ENCODE data around the gene PEAK1. TPM values are rescaled to one million over a fixed set of nuclear protein-coding genes. Genes with fewer than 3 reads are reported as not detected.
A peak's percentile ranks its signal among the peaks of the same experiment; 100 is the strongest.

The PEAK1 gene
- 10 to 100 TPM; 33.2 to 33.5 TPM for total RNA-seq

- peaks cover 43% of the 10 kb centered on the region for H3K4me1 Mint-ChIP-seq
- DNase-seq: peak; percentile 99
- peak within 1 kb of the TSS; percentile 96 for H3K4me3 Mint-ChIP-seq
- H3K27me3 Mint-ChIP-seq: no peaks in the 10 kb centered on the region
- no peaks in the 10 kb centered on the region for H3K9me3 Mint-ChIP-seq
- peak within 1 kb of the TSS; percentile 99 for H3K27ac Mint-ChIP-seq
- H3K36me3 Mint-ChIP-seq: peaks cover 7% of the 10 kb centered on the region
These were observed at the start of gene PEAK1 for GRCh38 chr15:77419836-77420609. Gene PEAK1, minus strand, starts transcription at chr15:77420104. Its CDS starts 238,178 bp downstream, at chr15:77181926.

- Mint-ChIP-seq H3K4me3 (no peak overlapping the region), H3K36me3 (peaks cover 8% of the 10 kb centered on the region), H3K27me3 (no peaks in the 10 kb centered on the region), H3K9me3 (no peaks in the 10 kb centered on the region), H3K4me1 (no peaks in the 10 kb centered on the region), H3K27ac (no peak overlapping the region)
- no peak for DNase-seq
These were observed 49.0 kb upstream of the PEAK1 start for GRCh38 chr15:77468896-77469295.

- Mint-ChIP-seq H3K27me3 (no peaks in the 10 kb centered on the region), H3K9me3 (no peaks in the 10 kb centered on the region), H3K4me1 (no peaks in the 10 kb centered on the region), H3K36me3 (peaks cover 9% of the 10 kb centered on the region), H3K27ac (no peak overlapping the region), H3K4me3 (no peak overlapping the region)
- no peak for DNase-seq
These were observed 46.6 kb upstream of the PEAK1 start for GRCh38 chr15:77466521-77466920.

GRCh38 chr15:77464129-77464865 is 44.4 kb upstream of the PEAK1 start:
- Mint-ChIP-seq H3K4me1 (no peaks in the 10 kb centered on the region), H3K4me3 (no peak overlapping the region), H3K27ac (no peak overlapping the region), H3K27me3 (no peaks in the 10 kb centered on the region), H3K9me3 (no peaks in the 10 kb centered on the region), H3K36me3 (peaks cover 21% of the 10 kb centered on the region)
- DNase-seq: no peak

GRCh38 chr15:77461486-77461885 is 41.6 kb upstream of the PEAK1 start:
- Mint-ChIP-seq H3K27me3 (no peaks in the 10 kb centered on the region), H3K27ac (no peak overlapping the region), H3K9me3 (no peaks in the 10 kb centered on the region), H3K4me3 (no peak overlapping the region), H3K4me1 (peaks cover 13% of the 10 kb centered on the region), H3K36me3 (peaks cover 18% of the 10 kb centered on the region)
- no peak for DNase-seq

- Mint-ChIP-seq H3K4me3 (no peak overlapping the region), H3K9me3 (no peaks in the 10 kb centered on the region), H3K36me3 (peaks cover 18% of the 10 kb centered on the region), H3K4me1 (peaks cover 26% of the 10 kb centered on the region), H3K27ac (no peak overlapping the region), H3K27me3 (no peaks in the 10 kb centered on the region)
- no peak for DNase-seq
These were observed 39.1 kb upstream of the PEAK1 start for GRCh38 chr15:77459031-77459430.

- Mint-ChIP-seq H3K27ac (no peak overlapping the region), H3K27me3 (no peaks in the 10 kb centered on the region), H3K4me1 (peaks cover 26% of the 10 kb centered on the region), H3K4me3 (no peak overlapping the region), H3K9me3 (no peaks in the 10 kb centered on the region), H3K36me3 (peaks cover 18% of the 10 kb centered on the region)
- DNase-seq: no peak
These were observed 38.0 kb upstream of the PEAK1 start for GRCh38 chr15:77457905-77458265.

GRCh38 chr15:77457191-77457904 is 37.4 kb upstream of the PEAK1 start:
- Mint-ChIP-seq H3K36me3 (peaks cover 18% of the 10 kb centered on the region), H3K4me3 (no peak overlapping the region), H3K9me3 (no peaks in the 10 kb centered on the region), H3K4me1 (peaks cover 26% of the 10 kb centered on the region), H3K27me3 (no peaks in the 10 kb centered on the region), H3K27ac (peak overlapping the region; percentile 40)
- DNase-seq: no peak

GRCh38 chr15:77456746-77457145 is 36.8 kb upstream of the PEAK1 start:
- H3K4me1 Mint-ChIP-seq: peaks cover 26% of the 10 kb centered on the region
- H3K9me3 Mint-ChIP-seq: no peaks in the 10 kb centered on the region
- peaks cover 18% of the 10 kb centered on the region for H3K36me3 Mint-ChIP-seq
- DNase-seq: no peak
- no peak overlapping the region for H3K4me3 Mint-ChIP-seq
- H3K27ac Mint-ChIP-seq: no peak overlapping the region
- H3K27me3 Mint-ChIP-seq: no peaks in the 10 kb centered on the region

GRCh38 chr15:77455696-77456321 is 35.9 kb upstream of the PEAK1 start:
- Mint-ChIP-seq H3K27ac (no peak overlapping the region), H3K4me1 (peaks cover 26% of the 10 kb centered on the region), H3K36me3 (peaks cover 18% of the 10 kb centered on the region), H3K27me3 (no peaks in the 10 kb centered on the region), H3K9me3 (no peaks in the 10 kb centered on the region), H3K4me3 (no peak overlapping the region)
- no peak for DNase-seq

GRCh38 chr15:77454951-77455350 is 35.0 kb upstream of the PEAK1 start:
- Mint-ChIP-seq H3K36me3 (peaks cover 11% of the 10 kb centered on the region), H3K4me1 (peaks cover 26% of the 10 kb centered on the region), H3K9me3 (no peaks in the 10 kb centered on the region), H3K27ac (no peak overlapping the region), H3K27me3 (no peaks in the 10 kb centered on the region), H3K4me3 (no peak overlapping the region)
- DNase-seq: no peak

- no peak for DNase-seq
- peaks cover 14% of the 10 kb centered on the region for H3K36me3 Mint-ChIP-seq
- peaks cover 26% of the 10 kb centered on the region for H3K4me1 Mint-ChIP-seq
- no peak overlapping the region for H3K4me3 Mint-ChIP-seq
- H3K27me3 Mint-ChIP-seq: no peaks in the 10 kb centered on the region
- H3K27ac Mint-ChIP-seq: no peak overlapping the region
- no peaks in the 10 kb centered on the region for H3K9me3 Mint-ChIP-seq
These were observed 34.4 kb upstream of the PEAK1 start for GRCh38 chr15:77454265-77454664.

- no peak overlapping the region for H3K4me3 Mint-ChIP-seq
- peaks cover 18% of the 10 kb centered on the region for H3K36me3 Mint-ChIP-seq
- H3K27me3 Mint-ChIP-seq: no peaks in the 10 kb centered on the region
- peaks cover 23% of the 10 kb centered on the region for H3K4me1 Mint-ChIP-seq
- no peak for DNase-seq
- no peaks in the 10 kb centered on the region for H3K9me3 Mint-ChIP-seq
- no peak overlapping the region for H3K27ac Mint-ChIP-seq
These were observed 27.0 kb upstream of the PEAK1 start for GRCh38 chr15:77446840-77447390.

- Mint-ChIP-seq H3K36me3 (peaks cover 9% of the 10 kb centered on the region), H3K27me3 (no peaks in the 10 kb centered on the region), H3K9me3 (no peaks in the 10 kb centered on the region), H3K4me3 (no peak overlapping the region), H3K27ac (no peak overlapping the region), H3K4me1 (peaks cover 40% of the 10 kb centered on the region)
- DNase-seq: no peak
These were observed 20.6 kb upstream of the PEAK1 start for GRCh38 chr15:77440378-77440999.

All from activated naive CD8-positive, alpha-beta T cell treated with anti-CD3 and anti-CD28 coated beads for 36 hours (primary cell).